Measurements from ENCODE around the gene FUCA2.
A peak's percentile ranks its signal among the peaks of the same experiment; 100 is the strongest.

Gene FUCA2

DNA sequence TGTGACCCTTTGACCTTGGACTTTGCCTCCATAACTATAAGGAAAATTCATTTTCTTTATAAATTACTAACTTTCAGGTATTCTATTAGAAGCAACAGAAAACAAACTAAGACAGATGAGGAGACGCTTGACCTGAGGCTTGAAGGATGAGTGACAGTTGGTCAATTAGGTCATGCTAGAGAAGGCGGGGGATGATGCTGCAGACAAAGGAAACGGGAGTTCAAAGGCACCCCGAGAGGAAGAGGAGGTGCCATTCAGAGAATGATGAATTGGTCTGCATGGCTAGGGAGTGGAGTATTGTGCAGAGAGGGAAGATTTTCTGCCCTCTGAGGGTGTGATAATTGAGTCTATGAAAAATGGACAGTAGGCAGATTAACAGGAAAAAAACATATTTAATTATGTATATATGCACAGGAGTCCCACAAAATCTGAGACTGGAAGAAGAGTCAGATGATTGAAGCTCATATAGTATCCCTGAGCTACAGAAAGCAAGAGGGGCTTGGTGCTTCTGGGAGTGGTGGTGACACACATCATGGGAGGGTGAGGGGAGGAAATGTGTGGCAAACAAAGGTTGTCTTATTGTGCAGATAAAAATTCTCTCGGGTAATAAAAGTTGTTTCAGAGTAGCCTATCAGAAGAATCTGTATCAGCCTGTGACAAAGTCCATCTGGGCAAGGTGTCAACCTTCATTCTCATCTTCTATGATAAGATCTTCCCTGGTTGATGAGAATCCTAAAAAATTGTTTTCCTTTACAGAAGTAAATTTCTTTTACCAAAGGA, 20.4 kb upstream of the FUCA2 start:
- H3K9ac ChIP-seq (ENCODE audit: low read length): no peak overlapping the region
- peaks cover 1% of the 10 kb centered on the region for H3K4me1 ChIP-seq (ENCODE audit: control insufficient read depth, low read depth, low read length)
- H3K23ac ChIP-seq (ENCODE audit: low read length): no peak overlapping the region
- H3K79me2 ChIP-seq (ENCODE audit: control insufficient read depth, insufficient read depth, low read length): no peaks in the 10 kb centered on the region
- H3K4me3 ChIP-seq (ENCODE audit: low read length): no peak overlapping the region
- no peak overlapping the region for H2AK5ac ChIP-seq (ENCODE audit: low read length)
- no peaks in the 10 kb centered on the region for H3K79me1 ChIP-seq (ENCODE audit: low read length)
- H4K5ac ChIP-seq (ENCODE audit: low read length): no peak overlapping the region
- H2BK5ac ChIP-seq (ENCODE audit: low read length): no peak overlapping the region
- H2BK15ac ChIP-seq (replicated peaks; ENCODE audit: low read depth): no peak overlapping the region
- H3K27ac ChIP-seq (ENCODE audit: low read depth, low read length): no peak overlapping the region
- H3K36me3 ChIP-seq (ENCODE audit: control insufficient read depth, insufficient read depth, low read length): no peaks in the 10 kb centered on the region
- no peak overlapping the region for H3K18ac ChIP-seq (ENCODE audit: low read length)
- no peak overlapping the region for H3K4ac ChIP-seq (ENCODE audit: low read depth, low read length)
- no peaks in the 10 kb centered on the region for H3K27me3 ChIP-seq (ENCODE audit: insufficient read depth, low read length, poor library complexity)
- H3K4me2 ChIP-seq (ENCODE audit: low read length): no peak overlapping the region
- no peak for DNase-seq
- WGBS (ENCODE audit: extremely low coverage, insufficient coverage, low lambda C conversion rate): no CpG with 5 or more reads among the region's 5 CpGs
- no peak overlapping the region for H2BK120ac ChIP-seq (ENCODE audit: low read depth, low read length)
- H4K8ac ChIP-seq (ENCODE audit: low read depth, low read length): no peak overlapping the region
- no peak overlapping the region for H3K56ac ChIP-seq (ENCODE audit: low read length)

DNA sequence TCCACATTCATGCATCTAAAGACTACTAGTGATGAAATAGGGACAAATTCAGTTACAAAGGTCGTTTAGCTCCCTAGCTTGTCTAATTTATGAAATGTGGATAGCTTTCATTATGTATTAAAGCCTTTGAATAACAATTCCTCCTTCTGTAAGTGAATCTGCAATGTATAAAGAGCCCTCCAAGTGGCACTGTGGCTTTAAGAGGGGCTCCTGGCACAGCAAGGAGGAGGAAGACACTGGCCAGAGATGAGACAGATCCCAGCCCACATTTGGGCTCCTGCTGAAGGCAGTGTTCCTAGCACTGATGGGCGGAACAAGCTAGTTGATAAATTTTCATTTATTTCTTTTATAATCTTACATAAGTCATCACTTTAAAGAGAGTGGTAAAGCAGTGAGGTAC, 17.6 kb upstream of the FUCA2 start:
- Histone ChIP-seq H3K23ac (ENCODE audit: low read length) (no peak overlapping the region), H3K36me3 (ENCODE audit: control insufficient read depth, insufficient read depth, low read length) (no peaks in the 10 kb centered on the region), H3K4me3 (ENCODE audit: low read length) (no peak overlapping the region), H3K4me2 (ENCODE audit: low read length) (no peak overlapping the region), H3K27me3 (ENCODE audit: insufficient read depth, low read length, poor library complexity) (no peaks in the 10 kb centered on the region), H3K27ac (ENCODE audit: low read depth, low read length) (no peak overlapping the region), H2BK15ac (replicated peaks; ENCODE audit: low read depth) (no peak overlapping the region), H3K79me2 (ENCODE audit: control insufficient read depth, insufficient read depth, low read length) (no peaks in the 10 kb centered on the region), H2BK120ac (ENCODE audit: low read depth, low read length) (no peak overlapping the region), H3K79me1 (ENCODE audit: low read length) (no peaks in the 10 kb centered on the region), H4K8ac (ENCODE audit: low read depth, low read length) (no peak overlapping the region), H3K4me1 (ENCODE audit: control insufficient read depth, low read depth, low read length) (peaks cover 1% of the 10 kb centered on the region), H3K9ac (ENCODE audit: low read length) (no peak overlapping the region), H4K5ac (ENCODE audit: low read length) (no peak overlapping the region), H3K4ac (ENCODE audit: low read depth, low read length) (no peak overlapping the region), H2BK5ac (ENCODE audit: low read length) (no peak overlapping the region), H3K56ac (ENCODE audit: low read length) (no peak overlapping the region), H3K18ac (ENCODE audit: low read length) (no peak overlapping the region), H2AK5ac (ENCODE audit: low read length) (no peak overlapping the region)
- peak; percentile 42 for DNase-seq
- no CpG with 5 or more reads among the region's 2 CpGs for WGBS (ENCODE audit: extremely low coverage, insufficient coverage, low lambda C conversion rate)

DNA sequence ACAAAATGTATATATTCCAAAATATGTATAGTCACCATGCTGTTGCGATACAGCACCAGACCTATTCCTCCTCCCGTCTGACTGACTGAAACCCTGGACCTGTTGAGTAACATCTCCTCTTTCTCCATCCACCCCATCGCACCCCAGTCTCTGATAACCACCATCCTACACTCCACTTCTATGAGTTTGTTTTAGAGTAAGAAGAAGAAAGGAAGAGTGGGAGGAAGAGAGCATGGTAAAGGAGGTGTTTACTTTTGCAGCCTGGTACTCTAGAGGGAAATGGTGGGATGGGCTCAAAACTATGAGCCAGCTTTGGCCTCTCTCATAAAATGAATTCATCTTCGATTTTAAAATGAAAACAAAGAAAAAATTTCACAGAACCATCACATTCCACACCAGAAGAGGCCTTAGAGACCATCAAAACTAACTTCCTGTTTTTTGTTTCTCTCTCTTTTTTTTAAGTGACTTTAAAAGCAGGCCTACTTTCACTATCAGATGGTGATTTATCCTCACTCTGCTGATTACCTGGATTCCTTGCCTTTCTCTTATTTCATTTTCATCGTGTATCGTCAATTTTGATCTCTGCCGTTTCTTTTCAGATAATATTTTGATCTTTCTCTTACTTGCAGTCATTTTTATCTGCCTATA, 16.8 kb upstream of the FUCA2 start:
- H3K27me3 ChIP-seq (ENCODE audit: insufficient read depth, low read length, poor library complexity): no peaks in the 10 kb centered on the region
- no peak overlapping the region for H3K9ac ChIP-seq (ENCODE audit: low read length)
- H3K79me1 ChIP-seq (ENCODE audit: low read length): no peaks in the 10 kb centered on the region
- no peak overlapping the region for H2AK5ac ChIP-seq (ENCODE audit: low read length)
- no peak overlapping the region for H2BK5ac ChIP-seq (ENCODE audit: low read length)
- no peak for DNase-seq
- H3K4me1 ChIP-seq (ENCODE audit: control insufficient read depth, low read depth, low read length): no peaks in the 10 kb centered on the region
- no peaks in the 10 kb centered on the region for H3K79me2 ChIP-seq (ENCODE audit: control insufficient read depth, insufficient read depth, low read length)
- no peaks in the 10 kb centered on the region for H3K36me3 ChIP-seq (ENCODE audit: control insufficient read depth, insufficient read depth, low read length)
- H3K56ac ChIP-seq (ENCODE audit: low read length): no peak overlapping the region
- no peak overlapping the region for H3K23ac ChIP-seq (ENCODE audit: low read length)
- H3K4me3 ChIP-seq (ENCODE audit: low read length): no peak overlapping the region
- H2BK120ac ChIP-seq (ENCODE audit: low read depth, low read length): no peak overlapping the region
- no peak overlapping the region for H3K27ac ChIP-seq (ENCODE audit: low read depth, low read length)
- H4K8ac ChIP-seq (ENCODE audit: low read depth, low read length): no peak overlapping the region
- no peak overlapping the region for H3K4me2 ChIP-seq (ENCODE audit: low read length)
- H3K4ac ChIP-seq (ENCODE audit: low read depth, low read length): no peak overlapping the region
- WGBS (ENCODE audit: extremely low coverage, insufficient coverage, low lambda C conversion rate): no CpG with 5 or more reads among the region's 7 CpGs
- no peak overlapping the region for H2BK15ac ChIP-seq (replicated peaks; ENCODE audit: low read depth)
- H4K5ac ChIP-seq (ENCODE audit: low read length): no peak overlapping the region
- no peak overlapping the region for H3K18ac ChIP-seq (ENCODE audit: low read length)

DNA sequence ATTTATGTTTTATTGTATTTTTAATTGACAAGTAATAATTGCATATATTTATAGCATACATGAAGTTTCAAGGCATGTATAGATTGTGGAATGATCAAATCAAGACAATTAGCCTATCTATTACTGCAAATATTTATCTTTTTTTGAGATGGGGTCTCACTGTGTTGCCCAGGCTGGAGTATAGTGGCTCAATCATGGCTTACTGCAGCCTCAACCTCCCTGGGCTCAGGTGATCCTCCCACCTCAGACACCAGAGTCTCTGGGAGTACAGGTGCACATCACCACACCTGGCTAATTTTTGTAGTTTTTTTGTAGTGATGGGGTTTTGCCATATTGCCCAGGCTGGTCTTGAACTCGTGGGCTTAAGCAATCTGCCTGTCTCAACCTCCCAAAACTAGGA, 16.2 kb upstream of the FUCA2 start:
- H3K4ac ChIP-seq (ENCODE audit: low read depth, low read length): no peak overlapping the region
- H2BK120ac ChIP-seq (ENCODE audit: low read depth, low read length): no peak overlapping the region
- H3K27ac ChIP-seq (ENCODE audit: low read depth, low read length): no peak overlapping the region
- H3K79me2 ChIP-seq (ENCODE audit: control insufficient read depth, insufficient read depth, low read length): no peaks in the 10 kb centered on the region
- no peak for DNase-seq
- H3K36me3 ChIP-seq (ENCODE audit: control insufficient read depth, insufficient read depth, low read length): no peaks in the 10 kb centered on the region
- H4K8ac ChIP-seq (ENCODE audit: low read depth, low read length): no peak overlapping the region
- no peak overlapping the region for H3K9ac ChIP-seq (ENCODE audit: low read length)
- H4K5ac ChIP-seq (ENCODE audit: low read length): no peak overlapping the region
- H3K4me3 ChIP-seq (ENCODE audit: low read length): no peak overlapping the region
- no peak overlapping the region for H3K23ac ChIP-seq (ENCODE audit: low read length)
- no peak overlapping the region for H2BK5ac ChIP-seq (ENCODE audit: low read length)
- no peak overlapping the region for H3K18ac ChIP-seq (ENCODE audit: low read length)
- WGBS (ENCODE audit: extremely low coverage, insufficient coverage, low lambda C conversion rate): no CpG with 5 or more reads among the region's 1 CpG
- no peaks in the 10 kb centered on the region for H3K79me1 ChIP-seq (ENCODE audit: low read length)
- no peak overlapping the region for H2AK5ac ChIP-seq (ENCODE audit: low read length)
- no peak overlapping the region for H3K56ac ChIP-seq (ENCODE audit: low read length)
- no peaks in the 10 kb centered on the region for H3K4me1 ChIP-seq (ENCODE audit: control insufficient read depth, low read depth, low read length)
- H2BK15ac ChIP-seq (replicated peaks; ENCODE audit: low read depth): no peak overlapping the region
- H3K27me3 ChIP-seq (ENCODE audit: insufficient read depth, low read length, poor library complexity): no peaks in the 10 kb centered on the region
- H3K4me2 ChIP-seq (ENCODE audit: low read length): no peak overlapping the region

DNA sequence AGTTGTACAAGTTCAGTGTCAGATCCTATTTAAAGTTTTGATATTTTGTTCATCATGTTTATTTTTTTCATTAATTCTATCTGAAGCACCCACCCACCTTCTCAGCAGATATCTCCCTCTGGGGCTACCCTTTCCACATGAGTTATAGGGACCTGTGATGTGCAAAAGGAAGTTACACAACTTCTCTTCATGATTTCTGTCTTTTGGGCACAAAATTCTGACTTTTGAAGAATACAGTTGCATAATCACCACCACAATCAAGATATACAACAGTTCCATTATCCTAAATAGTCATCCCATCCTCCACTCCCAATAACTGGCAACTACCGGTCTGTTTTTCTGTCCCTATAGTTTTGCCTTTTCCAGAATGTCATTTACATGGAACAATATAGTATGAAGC, 13.8 kb upstream of the FUCA2 start:
- H4K5ac ChIP-seq (ENCODE audit: low read length): no peak overlapping the region
- no CpG with 5 or more reads among the region's 1 CpG for WGBS (ENCODE audit: extremely low coverage, insufficient coverage, low lambda C conversion rate)
- H3K56ac ChIP-seq (ENCODE audit: low read length): no peak overlapping the region
- no peak overlapping the region for H3K9ac ChIP-seq (ENCODE audit: low read length)
- no peaks in the 10 kb centered on the region for H3K36me3 ChIP-seq (ENCODE audit: control insufficient read depth, insufficient read depth, low read length)
- H3K23ac ChIP-seq (ENCODE audit: low read length): no peak overlapping the region
- H3K4ac ChIP-seq (ENCODE audit: low read depth, low read length): no peak overlapping the region
- H3K4me1 ChIP-seq (ENCODE audit: control insufficient read depth, low read depth, low read length): no peaks in the 10 kb centered on the region
- no peak overlapping the region for H3K18ac ChIP-seq (ENCODE audit: low read length)
- H3K27ac ChIP-seq (ENCODE audit: low read depth, low read length): no peak overlapping the region
- no peaks in the 10 kb centered on the region for H3K79me2 ChIP-seq (ENCODE audit: control insufficient read depth, insufficient read depth, low read length)
- no peak for DNase-seq
- H3K27me3 ChIP-seq (ENCODE audit: insufficient read depth, low read length, poor library complexity): no peaks in the 10 kb centered on the region
- H3K4me3 ChIP-seq (ENCODE audit: low read length): no peak overlapping the region
- H3K4me2 ChIP-seq (ENCODE audit: low read length): no peak overlapping the region
- H2BK5ac ChIP-seq (ENCODE audit: low read length): no peak overlapping the region
- H4K8ac ChIP-seq (ENCODE audit: low read depth, low read length): no peak overlapping the region
- H2BK120ac ChIP-seq (ENCODE audit: low read depth, low read length): no peak overlapping the region
- H2AK5ac ChIP-seq (ENCODE audit: low read length): no peak overlapping the region
- no peak overlapping the region for H2BK15ac ChIP-seq (replicated peaks; ENCODE audit: low read depth)
- no peaks in the 10 kb centered on the region for H3K79me1 ChIP-seq (ENCODE audit: low read length)
